Nephron progenitor cell (in vitro differentiated cells): ENCODE data around the gene RAB34.

Experiments used
- DNase-seq: peaks from one replicate; pipeline ENCODE4 v3.0.0; 2021
- H3K27ac Mint-ChIP-seq: 2 replicates; pipeline ENCODE4 v1.8.0; 2021; ENCODE audit warnings: mild to moderate bottlenecking, moderate library complexity, mixed read lengths
- H3K27me3 Mint-ChIP-seq: 2 replicates; pipeline ENCODE4 v1.8.0; 2021; ENCODE audit warnings: mild to moderate bottlenecking, low read depth, mixed read lengths; ENCODE audit not compliant: poor library complexity
- H3K36me3 Mint-ChIP-seq: 2 replicates; pipeline ENCODE4 v1.8.0; 2021; ENCODE audit warnings: low read depth, mixed read lengths
- H3K4me1 Mint-ChIP-seq: 2 replicates; pipeline ENCODE4 v1.8.0; 2021; ENCODE audit warnings: mixed read lengths
- H3K4me3 Mint-ChIP-seq: 2 replicates; pipeline ENCODE4 v1.8.0; 2021; ENCODE audit warnings: mild to moderate bottlenecking, moderate library complexity, mixed read lengths
- H3K9me3 Mint-ChIP-seq: 2 replicates; pipeline ENCODE4 v1.8.0; 2021; ENCODE audit warnings: mild to moderate bottlenecking, moderate library complexity, mixed read lengths
- CTCF ChIP-seq: fragments of 200-600 bp; sonication (generic); IDR thresholded peaks from 2 replicates; pipeline ENCODE4 v1.5.0; 2021; ENCODE audit warnings: antibody characterized with exemption

RAB34 gene

GRCh38 chr17:28735242-28735722 lies 17.6 kb upstream of the RAB34 start:
- no peak for DNase-seq
- H3K4me1 Mint-ChIP-seq = peaks cover 14% of the 10 kb centered on the region
- H3K36me3 Mint-ChIP-seq = peaks cover 10% of the 10 kb centered on the region
- H3K27ac Mint-ChIP-seq = no peak overlapping the region
- H3K27me3 Mint-ChIP-seq = no peaks in the 10 kb centered on the region
- H3K4me3 Mint-ChIP-seq = no peak overlapping the region
- H3K9me3 Mint-ChIP-seq = no peaks in the 10 kb centered on the region
- TF ChIP-seq CTCF = no peak

GRCh38 chr17:28734712-28735241 lies 17.1 kb upstream of the RAB34 start:
- Mint-ChIP-seq H3K4me1 (peaks cover 16% of the 10 kb centered on the region), H3K4me3 (no peak overlapping the region), H3K27ac (no peak overlapping the region), H3K9me3 (no peaks in the 10 kb centered on the region), H3K36me3 (peaks cover 10% of the 10 kb centered on the region), H3K27me3 (no peaks in the 10 kb centered on the region)
- DNase-seq = no peak
- no peak for TF ChIP-seq CTCF

GRCh38 chr17:28733346-28733745 lies 15.7 kb upstream of the RAB34 start:
- no peak overlapping the region for H3K4me3 Mint-ChIP-seq
- H3K27me3 Mint-ChIP-seq = no peaks in the 10 kb centered on the region
- H3K36me3 Mint-ChIP-seq = peaks cover 5% of the 10 kb centered on the region
- TF ChIP-seq CTCF = no peak
- H3K27ac Mint-ChIP-seq = no peak overlapping the region
- DNase-seq = no peak
- no peaks in the 10 kb centered on the region for H3K9me3 Mint-ChIP-seq
- H3K4me1 Mint-ChIP-seq = peaks cover 15% of the 10 kb centered on the region

- no peaks in the 10 kb centered on the region for H3K36me3 Mint-ChIP-seq
- peaks cover 27% of the 10 kb centered on the region for H3K4me1 Mint-ChIP-seq
- H3K9me3 Mint-ChIP-seq = no peaks in the 10 kb centered on the region
- H3K4me3 Mint-ChIP-seq = no peak overlapping the region
- no peaks in the 10 kb centered on the region for H3K27me3 Mint-ChIP-seq
- no peak for DNase-seq
- H3K27ac Mint-ChIP-seq = peak overlapping the region; percentile 29
- no peak for TF ChIP-seq CTCF
Observed at GRCh38 chr17:28729950-28730330, 12.3 kb upstream of the RAB34 start.

DNA sequence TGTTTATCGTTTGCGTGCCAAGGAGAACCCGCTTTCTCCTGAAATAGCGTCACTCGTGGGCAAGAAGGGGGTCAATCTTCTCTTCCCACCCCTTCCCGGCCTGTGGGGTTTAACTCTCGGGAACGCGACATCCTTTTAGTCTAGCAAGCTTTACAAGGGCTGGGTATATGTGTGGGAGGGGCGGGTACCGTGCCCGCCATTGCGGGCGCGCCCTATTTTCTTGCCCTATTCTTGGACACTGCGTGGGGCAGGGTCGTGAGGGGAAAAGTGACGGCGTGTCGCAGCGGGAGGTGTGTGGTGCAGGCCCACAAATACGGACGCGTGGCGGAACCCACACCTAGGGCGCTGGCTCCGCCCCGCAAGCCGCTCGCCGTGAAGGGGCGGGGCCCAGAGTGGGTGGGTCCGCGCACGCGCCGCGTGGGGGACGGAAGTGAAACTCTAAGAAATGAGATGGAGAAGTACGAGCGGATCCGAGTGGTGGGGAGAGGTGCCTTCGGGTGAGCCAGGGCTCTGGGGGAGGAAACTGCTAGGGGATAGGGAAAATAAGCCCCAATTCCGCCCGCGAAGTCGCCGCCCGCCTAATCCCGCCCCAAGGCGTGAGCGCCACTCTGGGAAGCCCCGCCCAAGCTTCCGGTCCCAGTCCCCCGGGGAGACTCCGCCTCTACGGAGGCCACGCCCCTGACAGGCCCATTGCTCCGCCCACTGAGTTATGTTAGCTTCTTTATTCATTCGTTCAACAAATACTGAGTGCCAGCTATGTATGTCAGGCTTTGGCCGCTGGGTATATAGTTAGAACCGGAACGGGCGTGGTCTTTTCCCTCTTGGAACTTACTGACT lies 10.9 kb upstream of the RAB34 start, which contains the start of gene NEK8:
TSS of gene NEK8 (plus strand) at position 425 of the 837 bp plus-strand sequence. CDS start at position 451, 26 bp downstream.
- TF ChIP-seq CTCF = no peak
- Mint-ChIP-seq H3K9me3 (no peaks in the 10 kb centered on the region), H3K36me3 (peaks cover 11% of the 10 kb centered on the region), H3K27ac (peak within 1 kb of the TSS; percentile 96), H3K27me3 (no peaks in the 10 kb centered on the region), H3K4me3 (peak within 1 kb of the TSS; percentile 92), H3K4me1 (peaks cover 40% of the 10 kb centered on the region)
- peak; percentile 97 for DNase-seq
